HepG2 (cell line): ENCODE results near the gene NCOA5. TPM values are rescaled to one million over a fixed set of nuclear protein-coding genes. Genes with fewer than 3 reads are reported as not detected.

Experiments
- CREM ChIP-seq, 2 experiments: sonication (generic) in 1 of 2; formaldehyde crosslinking in 1 of 2; IDR thresholded peaks; 2 replicates each; pipeline versions ENCODE4 v1.4.0 to v1.6.1; 2016 to 2020; ENCODE audit warnings: antibody characterized with exemption in 1 of 2, mild to moderate bottlenecking in 1 of 2, missing genetic modification reagents in 1 of 2
- CTCF ChIP-seq: sonication (generic); formaldehyde crosslinking; IDR thresholded peaks from 2 replicates; pipeline ENCODE4 v1.5.0; 2020; ENCODE audit warnings: mild to moderate bottlenecking, missing genetic modification reagents, moderate library complexity
- DNMT1 ChIP-seq: sonication (generic); formaldehyde crosslinking; IDR thresholded peaks from 2 replicates; pipeline ENCODE4 v1.5.1; 2020; ENCODE audit warnings: mild to moderate bottlenecking, missing genetic modification reagents
- MIXL1 ChIP-seq: IDR thresholded peaks from 2 replicates; pipeline ENCODE4 v1.6.1; 2016
- POGZ ChIP-seq: sonication (generic); formaldehyde crosslinking; IDR thresholded peaks from 2 replicates; pipeline ENCODE4 v1.4.0; 2020; ENCODE audit warnings: mild to moderate bottlenecking, missing genetic modification reagents
- RFX5 ChIP-seq: IDR thresholded peaks from 2 replicates; pipeline ENCODE4 v1.6.1; 2011; ENCODE audit warnings: low read depth, low read length, improper control_type of control experiment
- RXRB ChIP-seq: IDR thresholded peaks from 2 replicates; pipeline ENCODE4 v1.6.1; 2016; ENCODE audit warnings: borderline replicate concordance, missing genetic modification reagents, missing compliant biosample characterization
- SAP130 ChIP-seq: IDR thresholded peaks from 2 replicates; pipeline ENCODE4 v1.6.1; 2016; ENCODE audit warnings: low read depth
- TAF1 ChIP-seq: sonication (generic); formaldehyde crosslinking; IDR thresholded peaks from 2 replicates; pipeline ENCODE4 v1.4.0; 2020; ENCODE audit warnings: missing genetic modification reagents
- ZFP36L2 ChIP-seq: sonication (generic); formaldehyde crosslinking; IDR thresholded peaks from 2 replicates; pipeline ENCODE4 v1.4.0; 2020; ENCODE audit warnings: missing genetic modification reagents
- ZFP90 ChIP-seq: sonication (generic); formaldehyde crosslinking; IDR thresholded peaks from 2 replicates; pipeline ENCODE4 v1.8.0; 2022; ENCODE audit warnings: missing genetic modification reagents, mild to moderate bottlenecking, inconsistent platforms, borderline replicate concordance
- ZIK1 ChIP-seq: sonication (generic); formaldehyde crosslinking; IDR thresholded peaks from 2 replicates; pipeline ENCODE4 v1.5.0; 2020; ENCODE audit warnings: mild to moderate bottlenecking, low read depth, missing genetic modification reagents, borderline replicate concordance
- ZNF382 ChIP-seq: sonication (generic); formaldehyde crosslinking; IDR thresholded peaks from 2 replicates; pipeline ENCODE4 v1.5.0; 2020; ENCODE audit warnings: missing genetic modification reagents, mild to moderate bottlenecking, borderline replicate concordance
- ZSCAN12 ChIP-seq: sonication (generic); formaldehyde crosslinking; IDR thresholded peaks from 2 replicates; pipeline ENCODE4 v1.9.0; 2021; ENCODE audit warnings: mild to moderate bottlenecking, missing genetic modification reagents
- ZSCAN22 ChIP-seq: sonication (generic); formaldehyde crosslinking; IDR thresholded peaks from 2 replicates; pipeline ENCODE4 v1.4.0; 2020; ENCODE audit warnings: mild to moderate bottlenecking, missing genetic modification reagents
- polyA plus RNA-seq, 8 experiments: library from polyadenylated mRNA; depleted of rRNA in 3 of 8; stranded (reverse) in 7 of 8; unstranded in 1 of 8; fragments of >200 nt; fragmentation: Illumina TruSeq in 4 of 8; extraction: Trizol in 4 of 8; gene quantifications; 2 replicates each; pipeline versions ENCODE4 v1.2.1 to v1.2.3, GENCODE V29; 2011 to 2016; ENCODE audit warnings: low read depth in 4 of 8, missing spikeins in 1 of 8, mixed read lengths in 1 of 8; ENCODE audit not compliant: insufficient read depth in 1 of 8
- total RNA-seq, 5 experiments: library from RNA; depleted of rRNA; stranded (reverse); fragments of >200 nt; fragmentation: Illumina TruSeq; extraction: Trizol; gene quantifications; 2 replicates each; pipeline ENCODE4 v1.2.3, GENCODE V29; 2016; ENCODE audit warnings: low read depth in 1 of 5
- TF ChIP-seq, protein P1 (sequence below): sonication (generic); formaldehyde crosslinking; conservative IDR thresholded peaks from 2 replicates; pipeline ENCODE4 v1.4.0; 2020; ENCODE audit warnings: mild to moderate bottlenecking, missing genetic modification reagents, moderate library complexity
- TF ChIP-seq, protein P2 (sequence below): sonication (generic); formaldehyde crosslinking; IDR thresholded peaks from 2 replicates; pipeline ENCODE4 v1.8.1; 2023; ENCODE audit warnings: mild to moderate bottlenecking, missing genetic modification reagents, borderline replicate concordance
- TF ChIP-seq, protein P3 (sequence below): IDR thresholded peaks from 2 replicates; pipeline ENCODE4 v1.6.1; 2012; ENCODE audit warnings: low read depth, low read length, improper control_type of control experiment
- TF ChIP-seq, protein P4 (sequence below): sonication (generic); formaldehyde crosslinking; IDR thresholded peaks from 2 replicates; pipeline ENCODE4 v1.5.0; 2020; ENCODE audit warnings: missing genetic modification reagents

Gene NCOA5
- total and polyA plus RNA-seq, 2 of the 13 experiments (the other 11 are each of a cell fraction or from before 2014, with no cell fraction given): 16.5 to 28.4 TPM

DNA sequence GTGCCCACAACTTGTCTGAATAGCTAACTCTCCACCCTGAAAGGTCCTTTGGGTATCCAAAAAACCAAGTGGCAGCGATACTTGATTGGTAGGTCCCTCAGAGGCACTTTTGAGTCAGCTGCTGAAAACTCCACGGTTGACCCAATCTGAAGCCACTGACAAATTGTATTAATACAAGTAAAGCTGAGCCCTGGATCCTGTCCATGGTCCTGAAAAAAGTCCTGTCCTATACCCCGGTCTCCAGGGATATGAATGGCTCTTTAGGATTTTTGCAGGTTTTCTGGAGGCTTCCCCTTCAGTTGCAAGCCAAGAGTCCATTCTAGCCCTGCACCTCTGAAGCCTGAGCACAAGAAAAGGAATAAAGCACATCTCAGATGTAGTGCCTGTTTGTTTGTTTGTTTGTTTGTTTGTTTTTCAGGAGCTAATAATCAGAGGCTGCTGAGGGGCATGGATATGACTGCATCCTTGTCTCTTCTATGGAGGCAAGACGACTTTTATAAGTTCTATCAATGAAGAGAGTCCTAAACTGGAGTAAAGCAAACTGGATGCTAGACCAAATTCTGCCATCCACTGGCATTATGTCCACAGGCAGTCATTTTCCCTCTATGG, 62.4 kb downstream of the NCOA5 start (continued):
- TF ChIP-seq, protein P1, sequence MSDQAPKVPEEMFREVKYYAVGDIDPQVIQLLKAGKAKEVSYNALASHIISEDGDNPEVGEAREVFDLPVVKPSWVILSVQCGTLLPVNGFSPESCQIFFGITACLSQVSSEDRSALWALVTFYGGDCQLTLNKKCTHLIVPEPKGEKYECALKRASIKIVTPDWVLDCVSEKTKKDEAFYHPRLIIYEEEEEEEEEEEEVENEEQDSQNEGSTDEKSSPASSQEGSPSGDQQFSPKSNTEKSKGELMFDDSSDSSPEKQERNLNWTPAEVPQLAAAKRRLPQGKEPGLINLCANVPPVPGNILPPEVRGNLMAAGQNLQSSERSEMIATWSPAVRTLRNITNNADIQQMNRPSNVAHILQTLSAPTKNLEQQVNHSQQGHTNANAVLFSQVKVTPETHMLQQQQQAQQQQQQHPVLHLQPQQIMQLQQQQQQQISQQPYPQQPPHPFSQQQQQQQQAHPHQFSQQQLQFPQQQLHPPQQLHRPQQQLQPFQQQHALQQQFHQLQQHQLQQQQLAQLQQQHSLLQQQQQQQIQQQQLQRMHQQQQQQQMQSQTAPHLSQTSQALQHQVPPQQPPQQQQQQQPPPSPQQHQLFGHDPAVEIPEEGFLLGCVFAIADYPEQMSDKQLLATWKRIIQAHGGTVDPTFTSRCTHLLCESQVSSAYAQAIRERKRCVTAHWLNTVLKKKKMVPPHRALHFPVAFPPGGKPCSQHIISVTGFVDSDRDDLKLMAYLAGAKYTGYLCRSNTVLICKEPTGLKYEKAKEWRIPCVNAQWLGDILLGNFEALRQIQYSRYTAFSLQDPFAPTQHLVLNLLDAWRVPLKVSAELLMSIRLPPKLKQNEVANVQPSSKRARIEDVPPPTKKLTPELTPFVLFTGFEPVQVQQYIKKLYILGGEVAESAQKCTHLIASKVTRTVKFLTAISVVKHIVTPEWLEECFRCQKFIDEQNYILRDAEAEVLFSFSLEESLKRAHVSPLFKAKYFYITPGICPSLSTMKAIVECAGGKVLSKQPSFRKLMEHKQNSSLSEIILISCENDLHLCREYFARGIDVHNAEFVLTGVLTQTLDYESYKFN (CRISPR knock-in tag): no peak
- TF ChIP-seq ZNF382 (no peak), RFX5 (no peak), MIXL1 (CRISPR knock-in tag) (no peak; the same call in 1 of the 2 replicates), TAF1 (CRISPR knock-in tag) (no peak), ZSCAN12 (CRISPR knock-in tag) (peak; percentile 90; the same call in 1 of the 2 replicates), POGZ (no peak), SAP130 (CRISPR knock-in tag) (peak; percentile 52), CTCF (CRISPR knock-in tag) (no peak), CREM (IDR thresholded peaks at IDR 0.05) (no peak), CREM (CRISPR knock-in tag; IDR thresholded peaks at IDR 0.05) (no peak), ZIK1 (no peak), ZFP36L2 (CRISPR knock-in tag) (peak; percentile 88; the same call in 1 of the 2 replicates), ZSCAN22 (CRISPR knock-in tag) (no peak), ZFP90 (peak; percentile 41; the same call in 1 of the 2 replicates), RXRB (0 out of 2 replicates have a peak, but pooled peaks have one; percentile 44), DNMT1 (no peak)
- TF ChIP-seq, protein P2, sequence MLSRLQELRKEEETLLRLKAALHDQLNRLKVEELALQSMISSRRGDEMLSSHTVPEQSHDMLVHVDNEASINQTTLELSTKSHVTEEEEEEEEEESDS (CRISPR knock-in tag): no peak
- TF ChIP-seq, protein P3, sequence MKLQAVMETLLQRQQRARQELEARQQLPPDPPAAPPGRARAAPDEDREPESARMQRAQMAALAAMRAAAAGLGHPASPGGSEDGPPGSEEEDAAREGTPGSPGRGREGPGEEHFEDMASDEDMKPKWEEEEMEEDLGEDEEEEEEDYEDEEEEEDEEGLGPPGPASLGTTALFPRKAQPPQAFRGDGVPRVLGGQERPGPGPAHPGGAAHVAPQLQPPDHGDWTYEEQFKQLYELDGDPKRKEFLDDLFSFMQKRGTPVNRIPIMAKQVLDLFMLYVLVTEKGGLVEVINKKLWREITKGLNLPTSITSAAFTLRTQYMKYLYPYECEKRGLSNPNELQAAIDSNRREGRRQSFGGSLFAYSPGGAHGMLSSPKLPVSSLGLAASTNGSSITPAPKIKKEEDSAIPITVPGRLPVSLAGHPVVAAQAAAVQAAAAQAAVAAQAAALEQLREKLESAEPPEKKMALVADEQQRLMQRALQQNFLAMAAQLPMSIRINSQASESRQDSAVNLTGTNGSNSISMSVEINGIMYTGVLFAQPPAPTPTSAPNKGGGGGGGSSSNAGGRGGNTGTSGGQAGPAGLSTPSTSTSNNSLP: no peak
- TF ChIP-seq, protein P4, sequence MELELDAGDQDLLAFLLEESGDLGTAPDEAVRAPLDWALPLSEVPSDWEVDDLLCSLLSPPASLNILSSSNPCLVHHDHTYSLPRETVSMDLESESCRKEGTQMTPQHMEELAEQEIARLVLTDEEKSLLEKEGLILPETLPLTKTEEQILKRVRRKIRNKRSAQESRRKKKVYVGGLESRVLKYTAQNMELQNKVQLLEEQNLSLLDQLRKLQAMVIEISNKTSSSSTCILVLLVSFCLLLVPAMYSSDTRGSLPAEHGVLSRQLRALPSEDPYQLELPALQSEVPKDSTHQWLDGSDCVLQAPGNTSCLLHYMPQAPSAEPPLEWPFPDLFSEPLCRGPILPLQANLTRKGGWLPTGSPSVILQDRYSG (CRISPR knock-in tag): peak; percentile 81; the same call in 1 of the 2 replicates
